Activated CD4-positive, alpha-beta T cell treated with anti-CD3 and anti-CD28 coated beads, Interleukin-2, amount 10 ng/mL, durations not matched to agents 24 days and 14 days (primary cell): ENCODE results near the gene RANGAP1. TPM values are rescaled to one million over a fixed set of nuclear protein-coding genes. Genes with fewer than 3 reads are reported as not detected.

Source experiments
- DNase-seq: peaks from one replicate; pipeline ENCODE4 v3.0.0; 2022
- H3K27ac Mint-ChIP-seq: one replicate; pipeline ENCODE4 v1.8.0; 2022; ENCODE audit warnings: mild to moderate bottlenecking, mixed read lengths
- H3K27me3 Mint-ChIP-seq: one replicate; pipeline ENCODE4 v1.8.0; 2022; ENCODE audit warnings: mixed read lengths
- H3K36me3 Mint-ChIP-seq: one replicate; pipeline ENCODE4 v1.8.0; 2022; ENCODE audit warnings: low read depth, mild to moderate bottlenecking, mixed read lengths
- H3K4me1 Mint-ChIP-seq: one replicate; pipeline ENCODE4 v1.8.0; 2021; ENCODE audit warnings: mixed read lengths
- H3K4me3 Mint-ChIP-seq: one replicate; pipeline ENCODE4 v1.8.0; 2022; ENCODE audit warnings: mild to moderate bottlenecking, moderate library complexity, mixed read lengths
- H3K9me3 Mint-ChIP-seq: one replicate; pipeline ENCODE4 v1.8.0; 2021; ENCODE audit warnings: mixed read lengths
- intact Hi-C: fragments of 100-400 bp; cut with micrococcal nuclease; formaldehyde crosslinking; loops from one replicate; pipeline ENCODE4 v1.15.1; 2023
- total RNA-seq: library from RNA; stranded (reverse); gene quantifications from 2 replicates; pipeline ENCODE4 v1.2.3, GENCODE V29; 2022

The RANGAP1 gene
- total RNA-seq = 185 and 187 TPM in 2 replicates

GRCh38 chr22:41285820-41286638 is at the start of gene RANGAP1:
RANGAP1 (minus strand) TSS chr22:41286187; CDS start chr22:41281044, 5,143 bp downstream.
- H3K27me3 Mint-ChIP-seq = no peaks in the 10 kb centered on the region
- H3K4me3 Mint-ChIP-seq = peak within 1 kb of the TSS; percentile 94
- H3K27ac Mint-ChIP-seq = peak within 1 kb of the TSS; percentile 97
- H3K36me3 Mint-ChIP-seq = peaks cover 23% of the 10 kb centered on the region
- intact Hi-C loops = loop anchor here (1.0 to 10.0 kb wide), 11 partner anchors 15 to 1761 kb away; partner anchors contain the start of genes ATF4, DESI1, L3MBTL2 and PHF5A
- no peaks in the 10 kb centered on the region for H3K9me3 Mint-ChIP-seq
- H3K4me1 Mint-ChIP-seq = peaks cover 28% of the 10 kb centered on the region
- DNase-seq = peak; percentile 99

- no peak overlapping the region for H3K4me3 Mint-ChIP-seq
- no peak for DNase-seq
- intact Hi-C loops = no loop called here
- H3K9me3 Mint-ChIP-seq = no peaks in the 10 kb centered on the region
- H3K27ac Mint-ChIP-seq = peak overlapping the region; percentile 5
- peaks cover 35% of the 10 kb centered on the region for H3K36me3 Mint-ChIP-seq
- H3K27me3 Mint-ChIP-seq = no peaks in the 10 kb centered on the region
- peaks cover 5% of the 10 kb centered on the region for H3K4me1 Mint-ChIP-seq
Measured at GRCh38 chr22:41334951-41335635, 49.1 kb upstream of the RANGAP1 start.

- Mint-ChIP-seq H3K4me3 (no peak overlapping the region), H3K27ac (no peak overlapping the region), H3K27me3 (no peaks in the 10 kb centered on the region), H3K9me3 (no peaks in the 10 kb centered on the region), H3K36me3 (peaks cover 40% of the 10 kb centered on the region), H3K4me1 (peaks cover 5% of the 10 kb centered on the region)
- DNase-seq = no peak
- intact Hi-C loops = no loop called here
Measured at GRCh38 chr22:41334215-41334614, 48.2 kb upstream of the RANGAP1 start.

GRCh38 chr22:41333806-41334205 is 47.8 kb upstream of the RANGAP1 start:
- Mint-ChIP-seq H3K36me3 (peaks cover 37% of the 10 kb centered on the region), H3K4me3 (no peak overlapping the region), H3K9me3 (no peaks in the 10 kb centered on the region), H3K27me3 (no peaks in the 10 kb centered on the region), H3K4me1 (peaks cover 5% of the 10 kb centered on the region), H3K27ac (no peak overlapping the region)
- intact Hi-C loops = no loop called here
- DNase-seq = no peak

GRCh38 chr22:41332217-41332939 is 46.4 kb upstream of the RANGAP1 start:
- DNase-seq = no peak
- Mint-ChIP-seq H3K9me3 (no peaks in the 10 kb centered on the region), H3K27ac (no peak overlapping the region), H3K27me3 (no peaks in the 10 kb centered on the region), H3K4me3 (no peak overlapping the region), H3K36me3 (peaks cover 46% of the 10 kb centered on the region), H3K4me1 (peaks cover 4% of the 10 kb centered on the region)
- intact Hi-C loops = no loop called here

- H3K36me3 Mint-ChIP-seq = peaks cover 53% of the 10 kb centered on the region
- intact Hi-C loops = no loop called here
- no peak for DNase-seq
- no peaks in the 10 kb centered on the region for H3K4me1 Mint-ChIP-seq
- H3K9me3 Mint-ChIP-seq = no peaks in the 10 kb centered on the region
- no peak overlapping the region for H3K4me3 Mint-ChIP-seq
- no peaks in the 10 kb centered on the region for H3K27me3 Mint-ChIP-seq
- H3K27ac Mint-ChIP-seq = no peak overlapping the region
Measured at GRCh38 chr22:41330169-41330568, 44.2 kb upstream of the RANGAP1 start.

- Mint-ChIP-seq H3K36me3 (peaks cover 60% of the 10 kb centered on the region), H3K27me3 (no peaks in the 10 kb centered on the region), H3K4me3 (no peak overlapping the region), H3K4me1 (no peaks in the 10 kb centered on the region), H3K9me3 (no peaks in the 10 kb centered on the region), H3K27ac (no peak overlapping the region)
- DNase-seq = no peak
- intact Hi-C loops = no loop called here
Measured at GRCh38 chr22:41327124-41327523, 41.1 kb upstream of the RANGAP1 start.

- no peaks in the 10 kb centered on the region for H3K4me1 Mint-ChIP-seq
- no peak overlapping the region for H3K4me3 Mint-ChIP-seq
- DNase-seq = no peak
- no peaks in the 10 kb centered on the region for H3K27me3 Mint-ChIP-seq
- no peaks in the 10 kb centered on the region for H3K9me3 Mint-ChIP-seq
- no peak overlapping the region for H3K27ac Mint-ChIP-seq
- intact Hi-C loops = no loop called here
- H3K36me3 Mint-ChIP-seq = peaks cover 52% of the 10 kb centered on the region
Measured at GRCh38 chr22:41324821-41325528, 39.0 kb upstream of the RANGAP1 start.

- no peak overlapping the region for H3K27ac Mint-ChIP-seq
- H3K9me3 Mint-ChIP-seq = no peaks in the 10 kb centered on the region
- H3K36me3 Mint-ChIP-seq = peaks cover 30% of the 10 kb centered on the region
- no peaks in the 10 kb centered on the region for H3K27me3 Mint-ChIP-seq
- peaks cover 4% of the 10 kb centered on the region for H3K4me1 Mint-ChIP-seq
- no peak overlapping the region for H3K4me3 Mint-ChIP-seq
- intact Hi-C loops = no loop called here
- no peak for DNase-seq
Measured at GRCh38 chr22:41320416-41321240, 34.6 kb upstream of the RANGAP1 start.

- Mint-ChIP-seq H3K36me3 (peaks cover 11% of the 10 kb centered on the region), H3K27ac (peak overlapping the region; percentile 11), H3K9me3 (no peaks in the 10 kb centered on the region), H3K4me3 (no peak overlapping the region), H3K4me1 (peaks cover 17% of the 10 kb centered on the region), H3K27me3 (no peaks in the 10 kb centered on the region)
- no peak for DNase-seq
- intact Hi-C loops = no loop called here
Measured at GRCh38 chr22:41315586-41315985, 29.6 kb upstream of the RANGAP1 start.

GRCh38 chr22:41314821-41315220 is 28.8 kb upstream of the RANGAP1 start:
- H3K27ac Mint-ChIP-seq = no peak overlapping the region
- H3K4me3 Mint-ChIP-seq = no peak overlapping the region
- H3K36me3 Mint-ChIP-seq = peaks cover 8% of the 10 kb centered on the region
- intact Hi-C loops = no loop called here
- peaks cover 17% of the 10 kb centered on the region for H3K4me1 Mint-ChIP-seq
- no peak for DNase-seq
- H3K9me3 Mint-ChIP-seq = no peaks in the 10 kb centered on the region
- H3K27me3 Mint-ChIP-seq = no peaks in the 10 kb centered on the region

- H3K9me3 Mint-ChIP-seq = no peaks in the 10 kb centered on the region
- no peak overlapping the region for H3K4me3 Mint-ChIP-seq
- intact Hi-C loops = no loop called here
- H3K27ac Mint-ChIP-seq = peak overlapping the region; percentile 0
- no peak for DNase-seq
- H3K36me3 Mint-ChIP-seq = peaks cover 13% of the 10 kb centered on the region
- peaks cover 23% of the 10 kb centered on the region for H3K4me1 Mint-ChIP-seq
- H3K27me3 Mint-ChIP-seq = no peaks in the 10 kb centered on the region
Measured at GRCh38 chr22:41311487-41311886, 25.5 kb upstream of the RANGAP1 start.

- intact Hi-C loops = no loop called here
- peaks cover 17% of the 10 kb centered on the region for H3K36me3 Mint-ChIP-seq
- H3K27me3 Mint-ChIP-seq = no peaks in the 10 kb centered on the region
- no peaks in the 10 kb centered on the region for H3K9me3 Mint-ChIP-seq
- peaks cover 29% of the 10 kb centered on the region for H3K4me1 Mint-ChIP-seq
- DNase-seq = no peak
- H3K4me3 Mint-ChIP-seq = no peak overlapping the region
- H3K27ac Mint-ChIP-seq = peak overlapping the region; percentile 45
Measured at GRCh38 chr22:41310336-41310735, 24.3 kb upstream of the RANGAP1 start.
